Stimulated activated CD8-positive, alpha-beta memory T cell treated with anti-CD3 and anti-CD28 coated beads, Interleukin-12 subunit alpha, Interleukin-12 subunit beta, amount 100 ng/mL, for 24 hours (primary cell): ENCODE data around the gene DPAGT1.
"Not testable (repeated sequence)": the region's sequence is repeated elsewhere in the genome, so short reads cannot be mapped to it uniquely, and the experiment has no call there.

ENCODE experiments used
- DNase-seq: peaks from one replicate; pipeline ENCODE4 v3.0.0-alpha.2; 2020; ENCODE audit errors: extremely low read depth

The DPAGT1 gene

DNA sequence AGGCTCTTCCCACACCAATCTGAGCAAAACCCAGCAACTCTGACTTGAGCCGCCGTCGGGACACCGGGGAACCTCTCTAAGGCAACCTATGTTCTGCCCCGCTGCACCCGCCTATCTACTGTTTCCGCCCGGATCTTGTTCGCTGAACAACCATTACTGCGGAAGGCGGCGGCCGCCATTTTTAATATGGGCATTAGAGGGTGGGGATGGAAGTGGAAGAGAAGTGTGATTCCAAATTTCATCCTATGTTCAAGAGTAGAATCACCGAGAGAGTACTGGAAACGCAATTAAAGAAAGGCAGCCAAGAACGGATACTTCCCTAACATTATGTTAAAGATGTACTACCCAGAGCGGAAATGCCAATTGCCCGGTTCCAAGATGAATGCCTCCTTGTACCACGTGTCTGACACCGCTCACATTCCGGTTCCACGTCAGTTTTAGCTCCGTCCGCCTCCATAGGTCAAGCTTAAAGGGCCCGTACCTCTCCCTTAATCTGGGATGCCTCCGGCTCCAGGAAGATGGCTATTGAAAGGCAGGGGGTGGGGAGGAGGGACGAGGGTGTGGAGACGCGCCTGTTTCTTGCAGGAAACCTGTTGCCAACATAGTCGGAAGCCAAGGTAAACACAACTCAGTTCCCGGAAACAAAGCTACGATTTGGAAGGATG is at the start of gene DPAGT1:
DPAGT1 (minus strand) TSS at position 95 of the 665 bp plus-strand sequence. CDS start 198 bp downstream, outside the sequence.
- DNase-seq = no peak

DNA sequence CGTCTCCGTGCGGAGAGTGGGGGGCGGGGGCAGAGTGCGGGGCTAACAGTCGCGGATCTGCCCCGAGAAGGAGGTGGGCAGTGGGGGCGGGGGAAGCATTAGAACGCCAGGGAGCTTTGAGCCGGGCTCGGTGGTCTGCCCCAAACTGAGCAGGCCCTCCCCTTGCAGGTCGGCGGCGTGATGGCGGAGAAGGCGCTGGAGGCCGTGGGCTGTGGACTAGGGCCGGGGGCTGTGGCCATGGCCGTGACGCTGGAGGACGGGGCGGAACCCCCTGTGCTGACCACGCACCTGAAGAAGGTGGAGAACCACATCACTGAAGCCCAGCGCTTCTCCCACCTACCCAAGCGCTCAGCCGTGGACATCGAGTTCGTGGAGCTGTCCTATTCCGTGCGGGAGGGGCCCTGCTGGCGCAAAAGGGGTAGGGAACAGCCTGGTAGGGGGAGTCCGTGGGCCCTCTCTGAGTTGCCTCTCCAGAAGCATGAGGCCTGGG is 48.2 kb upstream of the DPAGT1 start:
- no peak for DNase-seq

DNA sequence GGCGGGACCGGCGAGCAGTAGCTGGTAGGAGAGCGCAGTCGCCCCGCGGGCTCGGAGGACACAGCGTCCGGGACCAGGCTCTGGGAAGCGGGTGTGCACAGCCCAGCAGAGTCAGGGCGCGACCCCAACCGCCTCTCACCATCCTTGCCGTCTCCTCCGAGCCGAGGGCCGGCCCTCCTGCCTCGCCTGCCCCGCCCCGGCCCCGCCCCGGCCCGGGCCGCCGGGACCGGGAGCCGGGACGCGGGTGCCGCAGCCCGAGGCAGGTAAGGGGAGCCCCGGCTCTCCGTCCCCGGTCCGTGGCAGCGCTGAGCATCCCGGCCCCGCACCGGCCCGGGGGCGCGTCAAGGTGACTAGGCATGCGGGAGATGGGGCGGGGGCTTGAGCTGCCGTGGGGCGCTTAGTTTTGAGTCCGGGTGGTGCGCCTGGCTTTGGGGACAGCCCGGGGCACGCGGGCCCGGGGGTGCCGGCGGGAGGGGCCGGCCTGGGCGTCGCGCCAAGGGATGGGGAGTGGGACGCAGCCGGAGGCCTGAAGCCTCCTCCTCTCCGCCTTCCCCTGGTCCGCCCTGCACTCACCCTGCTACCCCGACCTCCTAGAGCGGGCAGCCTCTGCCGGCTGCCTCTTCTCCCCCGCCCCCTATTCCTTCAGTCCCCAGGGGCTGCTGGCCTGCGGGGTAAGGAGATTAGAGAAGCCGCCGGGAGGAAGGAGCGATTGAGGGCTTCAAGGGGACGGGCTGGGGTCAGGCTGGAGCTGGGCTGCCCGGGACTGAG is 47.5 kb upstream of the DPAGT1 start, which contains the start of gene ABCG4:
ABCG4 (plus strand) TSS at position 35 of the 768 bp plus-strand sequence. CDS start 914 bp downstream, outside the sequence.
- DNase-seq = no peak

DNA sequence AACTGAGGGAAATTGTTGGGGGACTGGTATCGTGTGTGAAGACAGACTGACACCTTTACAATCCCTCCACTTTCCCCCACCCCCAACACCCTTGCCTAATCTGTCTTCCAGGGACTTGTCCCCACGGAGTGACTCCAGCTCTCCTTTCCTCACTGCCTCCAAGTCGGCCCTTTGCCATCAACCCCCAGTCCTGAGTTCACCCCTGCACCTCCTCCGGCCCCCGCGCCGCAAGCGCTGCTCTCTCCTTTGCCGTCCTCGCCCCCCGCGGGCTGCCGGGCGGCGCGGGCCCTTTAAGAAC is 47.0 kb upstream of the DPAGT1 start:
- no peak for DNase-seq

DNA sequence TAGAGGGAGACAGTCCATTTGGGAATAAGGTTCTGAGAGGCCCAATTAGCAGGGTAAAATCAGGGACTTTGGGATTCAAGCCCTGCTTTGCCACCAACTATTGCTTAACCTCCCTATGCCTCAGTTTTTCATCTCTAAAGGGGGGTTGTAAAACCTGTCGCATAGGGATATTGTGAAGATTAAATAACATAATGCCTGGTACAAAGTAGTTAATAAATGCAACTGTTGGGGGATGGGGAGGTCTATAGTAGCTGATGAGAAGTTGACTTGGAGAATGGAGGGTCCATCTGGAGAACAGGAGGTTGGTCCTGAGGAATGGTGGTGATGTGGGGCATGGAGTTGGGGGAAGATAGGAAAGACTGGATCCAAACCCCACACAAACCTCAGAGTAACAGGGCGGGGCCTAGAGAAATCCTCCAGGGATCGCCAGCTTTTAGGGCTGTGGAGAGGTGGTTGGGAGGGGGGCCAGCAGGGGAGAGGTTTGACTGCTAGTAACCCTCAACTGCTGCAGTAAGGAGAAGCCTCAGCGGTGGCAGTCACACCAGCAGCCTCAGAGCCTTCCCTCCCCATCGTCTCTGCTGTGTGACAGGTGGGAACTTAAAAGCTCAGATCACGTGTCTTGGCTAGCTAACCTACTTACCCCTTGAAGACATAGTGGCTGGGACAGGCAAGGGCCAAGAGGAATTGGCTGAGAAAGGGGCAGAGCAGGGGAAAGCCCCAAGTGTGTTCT is 46.1 kb upstream of the DPAGT1 start:
- no peak for DNase-seq

DNA sequence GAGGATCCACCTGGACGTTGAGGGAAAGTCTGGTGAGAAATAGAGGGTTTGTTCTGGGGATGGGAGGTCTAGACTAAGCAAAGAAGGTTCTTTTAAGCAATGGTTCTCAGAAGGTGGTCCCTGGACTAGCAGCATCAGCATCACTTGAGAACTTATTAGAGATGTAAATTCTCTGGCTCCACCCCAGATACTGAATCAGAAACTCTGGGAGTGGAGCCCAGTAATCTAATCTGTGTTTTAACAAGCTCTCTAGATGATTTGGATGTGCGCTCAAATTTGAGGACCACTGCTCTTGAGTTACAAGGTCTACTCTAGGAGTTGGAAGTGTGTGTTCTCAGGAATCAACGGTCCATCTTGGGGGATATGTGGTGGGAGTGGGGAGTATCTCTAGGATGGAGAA is 43.9 kb upstream of the DPAGT1 start:
- no peak for DNase-seq

DNA sequence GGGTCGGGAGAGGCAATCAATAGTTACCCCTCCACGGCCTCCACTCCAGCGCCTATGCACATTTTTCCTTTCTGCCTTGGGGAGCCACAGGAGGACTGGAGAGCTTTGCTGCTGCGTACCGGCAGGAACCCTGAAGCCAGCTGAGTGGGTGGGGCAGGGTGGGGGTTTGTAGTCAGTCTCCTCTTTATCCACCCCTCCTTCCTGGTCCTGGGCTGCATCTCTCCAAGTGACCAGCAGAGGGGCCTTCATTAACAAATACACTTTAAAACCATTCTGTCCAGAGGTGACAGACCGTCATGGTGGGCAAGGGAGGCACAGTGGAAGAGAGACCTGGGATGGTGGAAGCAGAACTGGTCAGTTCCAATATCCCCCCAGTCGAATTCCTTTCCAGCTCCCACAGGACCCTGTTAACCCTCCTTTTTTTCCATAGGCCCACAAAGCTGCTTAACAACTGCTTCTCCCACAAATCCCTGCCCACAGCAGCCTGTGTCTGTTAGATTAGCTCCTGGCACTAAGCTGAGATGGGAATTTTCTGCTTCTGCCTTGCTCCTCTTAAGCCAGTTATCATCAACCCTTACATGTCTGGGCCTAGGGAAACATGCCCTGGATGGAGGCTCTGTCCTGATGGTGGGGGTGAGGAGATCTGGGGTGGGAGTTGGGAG is 43.3 kb upstream of the DPAGT1 start:
- no peak for DNase-seq

DNA sequence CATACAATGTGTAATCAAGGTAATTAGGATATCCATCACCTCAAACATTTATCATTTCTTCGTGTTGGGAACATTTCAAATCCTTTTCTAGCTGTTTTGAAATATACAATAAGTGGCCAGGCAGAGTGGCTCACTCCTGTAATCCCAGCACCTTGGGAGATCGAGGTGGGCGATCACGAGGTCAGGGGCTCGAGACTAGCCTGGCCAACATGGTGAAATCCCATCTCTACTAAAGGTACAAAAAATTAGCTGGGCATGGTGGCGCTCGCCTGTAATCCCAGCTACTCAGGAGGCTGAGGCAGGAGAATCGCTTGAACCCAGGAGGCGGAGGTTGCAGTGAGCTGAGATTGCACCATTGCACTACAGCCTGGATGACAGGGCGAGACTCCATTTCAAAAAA is 37.6 kb upstream of the DPAGT1 start:
- not testable (repeated sequence) for DNase-seq

DNA sequence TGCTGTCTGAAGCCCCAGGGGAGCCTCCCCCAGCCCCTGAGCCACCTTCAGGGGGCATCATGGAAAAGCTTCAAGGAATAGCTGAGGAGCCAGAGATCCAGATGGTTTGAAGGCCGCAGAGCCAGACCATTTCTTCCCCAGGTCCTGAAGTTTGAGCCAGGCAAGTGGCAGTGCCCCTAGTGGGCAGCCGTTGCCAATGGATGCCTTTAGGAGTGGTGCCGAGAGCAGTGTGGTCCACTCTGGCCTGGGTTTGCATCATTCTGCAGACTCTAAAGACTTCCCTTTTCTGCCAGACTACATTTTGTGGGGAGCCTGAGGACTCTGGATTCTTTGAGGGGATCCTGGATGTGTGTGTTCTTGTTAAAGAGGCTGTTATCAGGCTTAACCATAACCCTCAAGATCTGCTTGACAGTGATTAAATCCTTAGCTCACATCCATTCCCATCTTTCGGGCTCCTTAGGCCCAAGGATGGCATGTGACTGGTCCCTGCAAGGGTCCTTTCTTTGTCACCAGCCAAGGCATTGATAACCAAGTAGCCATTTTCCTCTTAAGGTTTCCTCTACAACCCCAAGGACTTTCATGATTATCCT is 32.8 kb upstream of the DPAGT1 start:
- no peak for DNase-seq

DNA sequence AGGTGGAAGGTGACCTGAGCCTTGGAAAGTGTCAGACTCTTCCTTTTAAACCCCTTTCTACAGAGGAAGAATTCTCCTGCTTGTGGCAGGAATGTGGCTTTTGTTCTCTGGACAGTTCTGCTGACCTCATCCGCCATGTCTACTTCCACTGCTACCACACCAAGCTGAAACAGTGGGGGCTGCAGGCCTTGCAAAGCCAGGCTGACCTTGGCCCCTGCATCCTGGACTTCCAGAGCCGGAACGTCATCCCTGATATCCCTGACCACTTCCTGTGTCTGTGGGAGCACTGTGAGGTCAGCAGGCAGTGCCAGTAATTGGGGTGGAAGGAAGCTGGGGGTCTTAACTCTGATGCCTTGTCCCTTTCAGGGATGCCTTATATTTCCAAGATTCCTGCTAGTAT is 29.0 kb upstream of the DPAGT1 start:
- no peak for DNase-seq

DNA sequence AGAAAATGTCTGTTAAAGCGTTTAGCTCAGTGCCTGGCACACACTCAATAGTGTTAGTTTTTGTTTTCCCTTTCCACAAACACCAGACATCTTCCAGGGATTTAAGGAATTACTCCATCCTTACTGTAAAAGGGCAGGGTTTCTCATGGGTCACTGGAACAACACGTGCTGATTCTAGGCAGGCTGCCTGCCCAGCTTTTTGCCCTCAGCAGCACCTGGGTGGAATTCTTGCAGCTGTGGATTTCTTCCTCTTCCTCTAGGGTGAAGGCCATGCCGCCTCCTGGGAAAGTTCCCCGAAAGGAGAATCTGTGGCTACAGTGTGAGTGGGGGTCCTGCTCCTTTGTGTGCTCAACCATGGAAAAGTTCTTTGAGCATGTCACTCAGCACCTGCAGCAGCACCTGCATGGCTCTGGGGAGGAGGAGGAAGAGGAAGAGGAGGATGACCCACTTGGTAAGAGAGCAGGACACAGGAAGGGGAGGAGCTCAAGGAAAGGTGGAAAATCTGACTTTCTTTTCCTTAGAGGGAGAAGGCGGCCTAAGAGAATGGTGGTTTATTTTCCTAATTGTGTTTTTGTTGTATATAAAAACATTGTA is 25.1 kb upstream of the DPAGT1 start:
- no peak for DNase-seq

DNA sequence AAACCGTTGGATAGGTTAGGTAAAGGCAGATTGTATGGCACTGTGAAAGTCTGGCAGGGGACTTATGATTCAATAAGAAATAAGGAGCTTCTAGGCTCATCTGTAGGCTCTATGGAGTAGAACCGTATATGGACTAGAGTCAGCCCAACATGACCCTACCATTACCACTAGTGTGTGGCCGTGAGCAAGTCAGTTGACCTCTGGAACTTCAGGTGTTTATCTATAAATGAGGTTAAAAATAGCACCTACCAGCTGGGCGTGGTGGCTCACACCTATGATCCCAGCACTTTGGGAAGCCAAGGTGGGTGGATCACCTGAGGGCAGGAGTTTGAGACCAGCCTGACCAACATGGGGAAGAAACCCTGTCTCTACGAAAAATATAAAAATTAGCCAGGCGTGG is 24.2 kb upstream of the DPAGT1 start:
- DNase-seq = no peak

DNA sequence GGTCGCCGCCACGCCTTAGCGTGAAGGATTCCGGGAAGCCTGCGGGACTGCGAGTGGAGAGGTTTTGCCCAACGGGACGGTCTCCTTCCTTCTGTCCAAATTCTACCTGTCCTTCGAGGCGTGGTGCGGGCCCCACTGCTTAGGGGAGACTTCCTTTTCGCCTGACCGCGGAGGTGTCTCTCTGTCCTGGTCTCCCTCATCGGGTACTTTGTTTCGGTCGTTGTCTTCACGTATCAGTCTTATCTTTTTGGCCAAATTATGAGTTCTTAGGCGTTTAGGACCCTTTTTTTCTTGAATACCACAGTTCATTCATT is 20.1 kb upstream of the DPAGT1 start:
- no peak for DNase-seq

DNA sequence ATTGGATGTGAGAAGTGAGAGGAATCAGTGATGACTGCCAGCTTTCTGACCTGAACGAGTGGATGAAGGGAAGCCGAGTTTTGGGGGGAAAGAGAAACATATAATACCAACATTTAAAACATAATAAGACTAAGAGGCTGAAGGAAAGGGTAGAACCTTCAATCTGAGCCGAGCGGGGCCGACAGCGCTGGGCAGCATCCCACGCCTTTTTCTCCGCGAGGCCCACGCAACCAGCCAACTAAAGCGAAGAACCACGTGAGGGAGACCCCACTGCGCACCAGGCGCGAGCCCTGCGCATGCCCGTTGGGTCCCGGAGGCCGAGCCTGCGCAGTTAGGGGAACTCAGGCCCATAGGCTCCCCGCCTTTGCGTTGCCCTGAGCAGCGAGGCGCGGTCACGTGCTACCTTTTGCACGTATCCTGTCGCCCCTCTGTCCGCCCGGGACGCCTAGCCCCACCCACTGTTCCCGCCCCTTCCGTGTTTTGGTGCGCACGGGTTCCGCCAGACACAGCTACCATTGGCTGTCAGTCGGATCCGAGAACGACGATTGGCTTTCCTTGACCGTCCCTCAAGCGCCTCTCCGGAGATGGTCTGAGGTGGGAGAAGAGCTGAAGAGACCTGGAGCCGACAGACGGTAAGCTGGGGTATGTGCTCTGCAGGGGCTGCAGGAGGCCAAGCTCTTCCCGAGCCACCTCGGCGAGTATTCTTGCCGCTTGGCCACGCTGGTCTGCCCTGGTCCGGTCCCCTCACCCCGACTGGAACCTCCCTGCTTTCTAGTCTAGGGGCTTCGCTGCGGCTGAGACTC is 19.6 kb upstream of the DPAGT1 start, which contains the start of gene HINFP:
HINFP (plus strand) TSS at position 573 of the 803 bp plus-strand sequence. CDS start 5,365 bp downstream, outside the sequence.
- DNase-seq = peak; percentile 99

DNA sequence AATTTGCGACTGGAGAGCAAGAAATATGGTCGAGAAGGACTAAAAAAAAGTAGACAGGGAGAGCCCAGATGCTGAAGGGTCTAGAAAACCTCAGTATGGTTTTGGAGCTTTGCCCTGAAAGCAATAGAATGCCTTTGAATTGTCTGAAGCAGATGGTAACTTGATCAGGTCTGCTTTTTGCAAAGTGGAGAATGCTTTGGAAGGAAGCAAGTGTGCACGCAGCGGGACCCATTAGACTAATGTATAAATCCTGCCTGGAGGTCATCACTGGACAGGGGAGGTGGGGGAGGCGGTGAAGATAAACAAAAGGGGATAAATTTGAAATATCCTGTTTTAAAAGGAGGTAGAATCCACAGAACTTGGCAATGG is 19.0 kb upstream of the DPAGT1 start:
- no peak for DNase-seq

DNA sequence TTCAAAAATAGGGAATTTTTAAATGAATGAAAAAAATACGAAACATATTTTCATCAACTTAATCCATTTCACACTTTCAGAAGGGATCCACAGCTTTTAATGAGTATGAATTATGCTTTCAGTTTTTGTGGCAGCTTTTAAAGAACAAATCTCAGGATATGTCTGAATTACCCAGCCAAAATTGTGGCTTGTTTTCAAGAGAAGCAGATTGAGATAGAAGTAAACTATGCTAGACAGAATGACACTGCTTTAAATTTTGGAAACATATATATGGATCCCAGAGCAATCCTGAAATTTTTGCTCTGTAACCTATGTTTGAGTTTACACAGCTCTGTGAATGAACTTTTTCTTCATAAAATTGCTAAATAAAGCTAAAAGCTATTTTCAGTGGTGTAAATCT is 17.3 kb upstream of the DPAGT1 start:
- no peak for DNase-seq

DNA sequence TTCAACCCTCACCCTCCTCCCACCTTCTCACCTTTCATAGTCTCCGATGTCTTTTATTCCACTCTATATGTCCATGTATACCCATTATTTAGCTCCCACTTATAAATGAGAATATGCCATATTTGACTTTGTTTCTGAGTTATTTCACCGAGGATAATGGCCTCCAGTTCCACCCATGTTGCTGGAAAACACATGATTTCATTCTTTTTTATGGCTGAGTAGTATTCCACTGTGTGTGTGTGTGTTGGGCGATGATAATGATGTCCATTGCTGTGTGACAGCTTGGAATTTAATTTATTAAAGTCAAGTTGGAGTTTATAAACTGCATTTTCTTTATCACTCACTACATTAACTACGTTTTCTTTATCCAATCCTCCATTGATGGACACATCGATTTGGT is 16.6 kb upstream of the DPAGT1 start:
- DNase-seq = no peak

DNA sequence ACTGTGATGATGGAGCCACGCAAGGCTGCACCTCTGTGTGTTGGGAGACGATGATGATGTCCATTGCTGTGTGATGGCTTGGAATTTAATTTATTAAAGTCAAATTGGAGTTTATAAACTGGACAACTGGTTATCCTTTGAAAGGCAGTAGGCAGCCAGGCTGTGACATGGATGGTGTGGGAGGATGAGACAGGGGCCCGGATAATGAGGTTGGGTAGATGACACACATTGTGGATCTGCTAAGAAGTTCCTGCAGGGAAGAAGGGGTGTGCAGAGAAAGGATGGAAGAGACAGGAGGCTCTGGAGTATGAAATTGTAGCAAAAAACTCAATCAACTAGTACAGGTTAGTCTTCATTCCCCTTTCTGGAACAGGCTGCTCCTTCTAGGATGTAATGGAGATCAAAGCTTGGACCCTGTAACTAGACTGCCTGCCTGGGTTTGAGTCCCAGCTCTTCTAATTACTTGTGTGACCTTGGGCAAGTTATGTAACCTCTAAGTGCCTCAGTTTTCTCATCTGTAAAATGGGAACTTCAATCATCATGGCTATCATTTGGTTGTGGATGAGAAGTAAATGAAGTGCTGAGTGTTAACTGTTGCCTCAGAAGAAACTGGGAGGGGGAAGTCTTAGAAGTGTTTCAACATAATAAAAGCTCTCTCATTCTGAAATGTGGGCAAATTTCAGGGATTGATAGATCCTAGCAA is 15.5 kb upstream of the DPAGT1 start:
- DNase-seq = no peak

DNA sequence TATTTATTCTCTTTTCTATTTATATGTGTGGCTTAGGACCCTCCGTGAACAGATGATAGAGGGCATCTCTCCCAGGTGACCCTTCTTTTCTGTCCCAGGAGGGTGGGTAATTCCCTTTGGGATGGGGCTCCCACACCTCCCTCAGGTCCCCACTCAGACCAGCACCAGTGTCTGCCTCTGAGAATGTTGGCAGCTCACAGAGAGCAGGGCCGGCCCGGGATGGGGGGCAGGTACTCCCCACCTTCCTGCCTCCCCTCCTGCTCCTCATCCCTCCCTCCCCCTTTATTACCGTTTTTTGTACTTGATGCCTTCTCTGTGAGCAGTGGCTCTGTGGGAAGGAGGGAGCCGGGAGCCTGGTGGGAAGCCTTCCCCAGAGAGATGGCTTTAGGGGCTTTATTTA is 14.9 kb upstream of the DPAGT1 start:
- DNase-seq = no peak

DNA sequence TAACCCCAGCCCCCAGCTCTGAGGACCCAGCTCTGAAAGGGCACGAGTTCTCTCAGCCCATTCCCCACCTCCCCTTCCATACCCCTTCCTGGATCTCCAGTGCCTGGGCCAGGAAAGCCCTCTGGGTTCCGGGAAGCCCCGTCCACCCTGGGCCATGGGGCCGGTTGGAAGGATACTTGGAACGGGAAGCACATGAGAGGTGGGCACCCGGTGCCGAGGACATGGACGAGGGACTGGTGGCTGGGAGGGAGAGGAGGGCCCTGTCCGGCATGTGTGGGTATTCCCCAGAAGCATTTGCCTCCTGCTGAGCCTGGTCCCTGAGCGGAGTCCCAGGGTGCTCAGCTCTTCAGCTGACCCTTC is 14.6 kb upstream of the DPAGT1 start:
- DNase-seq = no peak
